Fibroblast of lung (primary cell): ENCODE measurements around the gene ZNF654.

Experiments
- CTCF ChIP-seq, 2 donors: IDR thresholded peaks in 1 of 2; conservative IDR thresholded peaks in 1 of 2; 1 replicate in 1 of 2; 2 replicates in 1 of 2; pipeline ENCODE4 v1.5.1; 2011 to 2012; ENCODE audit warnings: low read length in 2 of 2, control low read depth in 1 of 2, inconsistent platforms in 1 of 2, low read depth in 1 of 2, mild to moderate bottlenecking in 1 of 2
- EZH2 ChIP-seq: IDR thresholded peaks from 2 replicates; pipeline ENCODE4 v1.5.1; 2012; ENCODE audit warnings: low read length, control low read depth, mild to moderate bottlenecking; ENCODE audit errors: missing control alignments

GRCh38 chr3:88149509-88150362, 90.7 kb downstream of the ZNF654 start, which contains the start of gene C3orf38:
- TF ChIP-seq CTCF (conservative IDR thresholded peaks at IDR 0.05 in 1 of 2, IDR thresholded peaks at IDR 0.05 in 1 of 2; ENCODE audit: low read depth in 1 of 2, low read length in 2 of 2), result no peak
- no peak for TF ChIP-seq EZH2
